H9 (cell line): Measurements from ENCODE around the gene HGF. TPM values are rescaled to one million over a fixed set of nuclear protein-coding genes. Genes with fewer than 3 reads are reported as not detected.

Experiments used
- DNase-seq: peaks from one replicate; pipeline ENCODE4 v3.0.0-alpha.2; 2017
- H2AFZ ChIP-seq: one replicate; pipeline ENCODE4 v1.6.1; 2013; ENCODE audit warnings: mild to moderate bottlenecking, low read length, control low read depth, moderate library complexity
- H2AK5ac ChIP-seq: 2 replicates; pipeline ENCODE4 v1.6.1; 2013; ENCODE audit warnings: low read length, control low read depth, mixed read lengths; ENCODE audit not compliant: insufficient read length
- H2BK120ac ChIP-seq: one replicate; pipeline ENCODE4 v1.6.1; 2013; ENCODE audit warnings: low read depth, mild to moderate bottlenecking, low read length, control low read depth, inconsistent platforms; ENCODE audit not compliant: poor library complexity, severe bottlenecking
- H2BK12ac ChIP-seq: 2 replicates; pipeline ENCODE4 v1.6.1; 2013; ENCODE audit warnings: low read length, control low read depth, mixed read lengths, low read depth; ENCODE audit not compliant: insufficient read length
- H2BK15ac ChIP-seq: 2 replicates; pipeline ENCODE4 v1.6.1; 2013; ENCODE audit warnings: low read depth, low read length, control low read depth
- H2BK20ac ChIP-seq: one replicate; pipeline ENCODE4 v1.6.1; 2013; ENCODE audit warnings: low read depth, mild to moderate bottlenecking, low read length, control low read depth, inconsistent platforms; ENCODE audit not compliant: poor library complexity, severe bottlenecking
- H2BK5ac ChIP-seq: 2 replicates; pipeline ENCODE4 v1.6.1; 2013; ENCODE audit warnings: low read length, control low read depth, mixed read lengths; ENCODE audit not compliant: insufficient read length
- H3K14ac ChIP-seq: 2 replicates; pipeline ENCODE4 v1.6.1; 2013; ENCODE audit warnings: low read length, control low read depth; ENCODE audit not compliant: insufficient read depth
- H3K18ac ChIP-seq: 2 replicates; pipeline ENCODE4 v1.6.1; 2013; ENCODE audit warnings: low read depth, mild to moderate bottlenecking, mixed read lengths, low read length, control low read depth; ENCODE audit not compliant: insufficient read length
- H3K23ac ChIP-seq: 2 replicates; pipeline ENCODE4 v1.6.1; 2013; ENCODE audit warnings: low read length, control low read depth, mixed read lengths, low read depth; ENCODE audit not compliant: insufficient read length
- H3K23me2 ChIP-seq: 2 replicates; pipeline ENCODE4 v1.6.1; 2013; ENCODE audit warnings: low read depth, mild to moderate bottlenecking, mixed read lengths, low read length, control low read depth; ENCODE audit not compliant: insufficient read length, poor library complexity, severe bottlenecking
- H3K27ac ChIP-seq: 2 replicates; pipeline ENCODE4 v1.5.1; 2013; ENCODE audit warnings: low read length, control low read depth, mixed read lengths, low read depth; ENCODE audit not compliant: insufficient read length
- H3K27me3 ChIP-seq: 2 replicates; pipeline ENCODE4 v1.6.1; 2013; ENCODE audit warnings: low read length, control low read depth, inconsistent platforms; ENCODE audit not compliant: insufficient read depth
- H3K4ac ChIP-seq: 2 replicates; pipeline ENCODE4 v1.6.1; 2013; ENCODE audit warnings: low read depth, mild to moderate bottlenecking, control low read depth, inconsistent platforms, low read length, moderate library complexity
- H3K4me1 ChIP-seq: 2 replicates; pipeline ENCODE4 v1.6.1; 2013; ENCODE audit warnings: low read length, control low read depth, inconsistent platforms; ENCODE audit not compliant: insufficient read depth
- H3K4me2 ChIP-seq: 2 replicates; pipeline ENCODE4 v1.6.1; 2013; ENCODE audit warnings: low read length, control low read depth, mixed read lengths; ENCODE audit not compliant: insufficient read length, insufficient read depth
- H3K56ac ChIP-seq: 2 replicates; pipeline ENCODE4 v1.6.1; 2013; ENCODE audit warnings: low read depth, mild to moderate bottlenecking, mixed read lengths, low read length, control low read depth; ENCODE audit not compliant: insufficient read length
- H3K79me1 ChIP-seq: 2 replicates; pipeline ENCODE4 v1.6.1; 2013; ENCODE audit warnings: low read depth, mild to moderate bottlenecking, moderate library complexity, low read length, control low read depth, inconsistent platforms; ENCODE audit not compliant: insufficient read depth, poor library complexity, severe bottlenecking
- H3K79me2 ChIP-seq: 2 replicates; pipeline ENCODE4 v1.6.1; 2013; ENCODE audit warnings: low read length, control low read depth, inconsistent platforms; ENCODE audit not compliant: insufficient read depth
- H3K9ac ChIP-seq: 2 replicates; pipeline ENCODE4 v1.6.1; 2013; ENCODE audit warnings: low read length, control low read depth, mixed read lengths; ENCODE audit not compliant: insufficient read length; ENCODE audit errors: extremely low read depth
- H3K9me3 ChIP-seq: one replicate; pipeline ENCODE4 v1.6.1; 2013; ENCODE audit warnings: low read depth, low read length, inconsistent platforms; ENCODE audit not compliant: control insufficient read depth
- H3T11ph ChIP-seq: one replicate; pipeline ENCODE4 v1.6.1; 2013; ENCODE audit warnings: mild to moderate bottlenecking, low read length, control low read depth, inconsistent platforms
- H4K20me1 ChIP-seq: one replicate; pipeline ENCODE4 v1.6.1; 2013; ENCODE audit not compliant: control insufficient read depth, insufficient read length, insufficient read depth
- H4K5ac ChIP-seq: 2 replicates; pipeline ENCODE4 v1.6.1; 2013; ENCODE audit warnings: low read depth, mild to moderate bottlenecking, mixed read lengths, low read length, control low read depth; ENCODE audit not compliant: insufficient read length
- H4K8ac ChIP-seq: replicated peaks from 2 replicates; pipeline ENCODE4 v1.6.1; 2013; ENCODE audit warnings: low read length, control low read depth, mixed read lengths, low read depth; ENCODE audit not compliant: insufficient read length
- H4K91ac ChIP-seq: 2 replicates; pipeline ENCODE4 v1.6.1; 2013; ENCODE audit warnings: low read depth, mild to moderate bottlenecking, moderate library complexity, mixed read lengths, low read length, control low read depth; ENCODE audit not compliant: insufficient read length
- H3K27ac Mint-ChIP-seq, 3 experiments: 2 replicates in 2 of 3; 3 replicates in 1 of 3; pipeline ENCODE4 v1.8.0; 2020 to 2021; ENCODE audit warnings: mixed read lengths in 3 of 3, mild to moderate bottlenecking in 1 of 3, moderate library complexity in 1 of 3
- H3K27me3 Mint-ChIP-seq: 2 replicates; pipeline ENCODE4 v1.8.0; 2021; ENCODE audit warnings: low read depth, mild to moderate bottlenecking, moderate library complexity, mixed read lengths
- H3K36me3 Mint-ChIP-seq, 3 experiments: 2 replicates in 2 of 3; 3 replicates in 1 of 3; pipeline ENCODE4 v1.8.0; 2020 to 2021; ENCODE audit warnings: low read depth in 3 of 3, mixed read lengths in 3 of 3; ENCODE audit not compliant: insufficient read depth in 1 of 3
- H3K4me1 Mint-ChIP-seq, 2 experiments: 2 replicates each; pipeline ENCODE4 v1.8.0; 2020; ENCODE audit warnings: mixed read lengths in 2 of 2
- H3K4me3 Mint-ChIP-seq, 2 experiments: 2 replicates in 1 of 2; 3 replicates in 1 of 2; pipeline ENCODE4 v1.8.0; 2020 to 2021; ENCODE audit warnings: mild to moderate bottlenecking in 2 of 2, mixed read lengths in 2 of 2, moderate library complexity in 1 of 2
- H3K9me3 Mint-ChIP-seq, 2 experiments: 2 replicates in 1 of 2; 3 replicates in 1 of 2; pipeline ENCODE4 v1.8.0; 2020; ENCODE audit warnings: mild to moderate bottlenecking in 2 of 2, mixed read lengths in 2 of 2, moderate library complexity in 1 of 2
- WGBS: extraction: QIAGEN DNeasy Blood & Tissue Kit; methylation state at CpG from one replicate; pipeline ENCODE4 v1.1.7; 2013; ENCODE audit warnings: missing lambda C conversion rate, low lambda C conversion rate, mixed read lengths; ENCODE audit not compliant: insufficient read length; ENCODE audit errors: extremely low coverage; 5-methylcytosine and 5-hydroxymethylcytosine counted together
- total RNA-seq: library from RNA; stranded (reverse); gene quantifications from 2 replicates; pipeline ENCODE4 v1.2.1, GENCODE V29; 2021
- TF ChIP-seq, protein P1 (sequence below): fragments of 200-600 bp; sonication (generic); conservative IDR thresholded peaks from 3 replicates; pipeline ENCODE4 v1.8.0; 2021; ENCODE audit warnings: antibody characterized with exemption, mild to moderate bottlenecking

HGF gene
- total RNA-seq, 1 experiment from 2014 or later, result 0.15 TPM

DNA sequence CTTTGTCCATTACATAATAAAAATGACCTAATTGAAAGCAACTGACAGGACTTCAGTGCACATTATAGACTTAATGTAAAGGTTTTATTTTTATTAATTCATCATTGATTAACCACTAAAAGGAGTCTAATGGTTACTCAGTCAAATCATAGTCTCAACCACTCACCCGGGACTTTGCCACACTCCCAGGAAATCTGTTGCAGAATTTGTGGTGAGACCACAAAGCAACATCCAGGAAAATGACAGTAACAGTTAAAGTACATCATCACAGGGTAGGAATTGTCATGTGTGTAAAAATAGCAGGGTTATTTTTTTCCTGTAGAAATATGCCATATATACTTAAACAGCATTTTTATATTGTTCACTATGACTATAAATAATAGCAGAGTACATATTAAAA, 6.3 kb upstream of the HGF start:
- no peak overlapping the region for H4K5ac ChIP-seq
- no peak overlapping the region for H3K56ac ChIP-seq
- TF ChIP-seq, protein P1, sequence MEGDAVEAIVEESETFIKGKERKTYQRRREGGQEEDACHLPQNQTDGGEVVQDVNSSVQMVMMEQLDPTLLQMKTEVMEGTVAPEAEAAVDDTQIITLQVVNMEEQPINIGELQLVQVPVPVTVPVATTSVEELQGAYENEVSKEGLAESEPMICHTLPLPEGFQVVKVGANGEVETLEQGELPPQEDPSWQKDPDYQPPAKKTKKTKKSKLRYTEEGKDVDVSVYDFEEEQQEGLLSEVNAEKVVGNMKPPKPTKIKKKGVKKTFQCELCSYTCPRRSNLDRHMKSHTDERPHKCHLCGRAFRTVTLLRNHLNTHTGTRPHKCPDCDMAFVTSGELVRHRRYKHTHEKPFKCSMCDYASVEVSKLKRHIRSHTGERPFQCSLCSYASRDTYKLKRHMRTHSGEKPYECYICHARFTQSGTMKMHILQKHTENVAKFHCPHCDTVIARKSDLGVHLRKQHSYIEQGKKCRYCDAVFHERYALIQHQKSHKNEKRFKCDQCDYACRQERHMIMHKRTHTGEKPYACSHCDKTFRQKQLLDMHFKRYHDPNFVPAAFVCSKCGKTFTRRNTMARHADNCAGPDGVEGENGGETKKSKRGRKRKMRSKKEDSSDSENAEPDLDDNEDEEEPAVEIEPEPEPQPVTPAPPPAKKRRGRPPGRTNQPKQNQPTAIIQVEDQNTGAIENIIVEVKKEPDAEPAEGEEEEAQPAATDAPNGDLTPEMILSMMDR, result no peak
- H2BK20ac ChIP-seq, result no peak overlapping the region
- no peak overlapping the region for H2BK12ac ChIP-seq
- H4K91ac ChIP-seq, result no peak overlapping the region
- H2AK5ac ChIP-seq, result no peak overlapping the region
- H3T11ph ChIP-seq, result no peak overlapping the region
- H4K8ac ChIP-seq, result no peak overlapping the region
- H3K4ac ChIP-seq, result no peak overlapping the region
- H2AFZ ChIP-seq, result no peak overlapping the region
- H3K27me3 Mint-ChIP-seq, result peaks cover 3% of the 10 kb centered on the region; the same call in 1 of the 2 replicates
- H3K79me1 ChIP-seq, result no peaks in the 10 kb centered on the region
- H3K4me1 ChIP-seq, result no peaks in the 10 kb centered on the region
- H2BK5ac ChIP-seq, result no peak overlapping the region
- no peak overlapping the region for H3K9ac ChIP-seq
- no peak overlapping the region for H2BK15ac ChIP-seq
- H2BK120ac ChIP-seq, result no peak overlapping the region
- no peaks in the 10 kb centered on the region for H3K9me3 ChIP-seq
- H3K9me3 Mint-ChIP-seq, result no peaks in the 10 kb centered on the region
- H3K14ac ChIP-seq, result no peak overlapping the region
- H3K18ac ChIP-seq, result no peak overlapping the region
- no peaks in the 10 kb centered on the region for H3K23me2 ChIP-seq
- no peak overlapping the region for H3K4me2 ChIP-seq
- no peaks in the 10 kb centered on the region for H3K36me3 Mint-ChIP-seq
- H3K27ac Mint-ChIP-seq, result no peak overlapping the region
- H3K23ac ChIP-seq, result no peak overlapping the region
- H3K27ac ChIP-seq, result no peak overlapping the region
- no peaks in the 10 kb centered on the region for H3K79me2 ChIP-seq
- H4K20me1 ChIP-seq, result no peaks in the 10 kb centered on the region
- H3K4me1 Mint-ChIP-seq, result peaks cover 3% of the 10 kb centered on the region in 2 experiments; a peak in 3 of 4 replicates
- no peak overlapping the region for H3K4me3 Mint-ChIP-seq
- H3K27me3 ChIP-seq, result no peaks in the 10 kb centered on the region
- no peak for DNase-seq
- no CpG with 5 or more reads among the region's 1 CpG for WGBS
